ENCODE data around the gene SAPCD2. TPM values are rescaled to one million over a fixed set of nuclear protein-coding genes. Genes with fewer than 3 reads are reported as not detected.

SAPCD2 gene
- polyA plus RNA-seq, 1 donor from 2014 or later: 0.22 TPM

DNA sequence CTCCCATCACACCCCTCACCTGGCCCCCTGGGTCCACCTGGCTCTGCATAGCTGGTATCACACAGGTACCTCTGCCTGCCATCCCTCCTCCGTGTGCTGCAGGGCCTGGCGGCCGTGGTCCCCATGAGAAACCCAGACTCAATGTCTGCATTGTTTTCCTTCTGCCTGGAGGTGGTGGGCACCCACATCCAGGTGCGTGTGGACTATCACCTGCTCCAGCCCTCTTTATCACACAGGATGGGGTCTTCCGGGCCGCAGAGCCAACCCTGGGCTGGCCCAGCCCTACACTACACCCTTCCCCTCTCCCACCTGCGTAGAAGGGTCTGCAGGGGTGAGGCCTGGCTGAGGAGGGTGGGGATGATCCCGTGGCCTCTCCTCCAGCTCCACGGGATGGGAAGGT, 31.4 kb downstream of the SAPCD2 start:
- H3K79me2 ChIP-seq (replicated peaks; ENCODE audit: insufficient read depth, low read length): peaks cover 5% of the 10 kb centered on the region
- no peaks in the 10 kb centered on the region for H4K20me1 ChIP-seq (ENCODE audit: insufficient read depth)
- no peak overlapping the region for H3K4me3 ChIP-seq (ENCODE audit: low read length)
- H3K36me3 ChIP-seq (ENCODE audit: insufficient read depth, low read length): no peaks in the 10 kb centered on the region
- H3K9ac ChIP-seq (ENCODE audit: low read length): no peak overlapping the region
- no peak overlapping the region for H3K4me2 ChIP-seq (ENCODE audit: low read length)
- no peak overlapping the region for H2AFZ ChIP-seq (ENCODE audit: low read depth, low read length)
- no peaks in the 10 kb centered on the region for H3K9me3 ChIP-seq (ENCODE audit: low read length)
- no peaks in the 10 kb centered on the region for H3K27me3 ChIP-seq (ENCODE audit: insufficient read depth, low read depth, low read length)
- H3F3A ChIP-seq (ENCODE audit: insufficient read depth, low read length, poor library complexity, severe bottlenecking): no peaks in the 10 kb centered on the region
- no peak overlapping the region for H3K27ac ChIP-seq (ENCODE audit: low read length)
- H3K9me2 ChIP-seq (ENCODE audit: insufficient read depth, low read length): no peaks in the 10 kb centered on the region
- TF ChIP-seq RAD21 (conservative IDR thresholded peaks at IDR 0.05): no peak
- TF ChIP-seq MXI1 (conservative IDR thresholded peaks at IDR 0.05; ENCODE audit: poor library complexity, severe bottlenecking): no peak
- no peak for TF ChIP-seq EZH2 (IDR thresholded peaks at IDR 0.05; ENCODE audit: borderline replicate concordance, insufficient read depth, low read length, poor library complexity, severe bottlenecking)
- TF ChIP-seq, protein P1, sequence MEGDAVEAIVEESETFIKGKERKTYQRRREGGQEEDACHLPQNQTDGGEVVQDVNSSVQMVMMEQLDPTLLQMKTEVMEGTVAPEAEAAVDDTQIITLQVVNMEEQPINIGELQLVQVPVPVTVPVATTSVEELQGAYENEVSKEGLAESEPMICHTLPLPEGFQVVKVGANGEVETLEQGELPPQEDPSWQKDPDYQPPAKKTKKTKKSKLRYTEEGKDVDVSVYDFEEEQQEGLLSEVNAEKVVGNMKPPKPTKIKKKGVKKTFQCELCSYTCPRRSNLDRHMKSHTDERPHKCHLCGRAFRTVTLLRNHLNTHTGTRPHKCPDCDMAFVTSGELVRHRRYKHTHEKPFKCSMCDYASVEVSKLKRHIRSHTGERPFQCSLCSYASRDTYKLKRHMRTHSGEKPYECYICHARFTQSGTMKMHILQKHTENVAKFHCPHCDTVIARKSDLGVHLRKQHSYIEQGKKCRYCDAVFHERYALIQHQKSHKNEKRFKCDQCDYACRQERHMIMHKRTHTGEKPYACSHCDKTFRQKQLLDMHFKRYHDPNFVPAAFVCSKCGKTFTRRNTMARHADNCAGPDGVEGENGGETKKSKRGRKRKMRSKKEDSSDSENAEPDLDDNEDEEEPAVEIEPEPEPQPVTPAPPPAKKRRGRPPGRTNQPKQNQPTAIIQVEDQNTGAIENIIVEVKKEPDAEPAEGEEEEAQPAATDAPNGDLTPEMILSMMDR (IDR thresholded peaks at IDR 0.05; ENCODE audit: poor library complexity, severe bottlenecking): no peak
- TF ChIP-seq SMC3 (conservative IDR thresholded peaks at IDR 0.05; ENCODE audit: poor library complexity): no peak
- no peak for TF ChIP-seq POLR2AphosphoS5 (IDR thresholded peaks at IDR 0.05)
- no peak for TF ChIP-seq EP300 (conservative IDR thresholded peaks at IDR 0.05; ENCODE audit: poor library complexity, severe bottlenecking)
- no peak for TF ChIP-seq TAF1 (IDR thresholded peaks at IDR 0.05; ENCODE audit: low read depth)
- TF ChIP-seq, protein P2, sequence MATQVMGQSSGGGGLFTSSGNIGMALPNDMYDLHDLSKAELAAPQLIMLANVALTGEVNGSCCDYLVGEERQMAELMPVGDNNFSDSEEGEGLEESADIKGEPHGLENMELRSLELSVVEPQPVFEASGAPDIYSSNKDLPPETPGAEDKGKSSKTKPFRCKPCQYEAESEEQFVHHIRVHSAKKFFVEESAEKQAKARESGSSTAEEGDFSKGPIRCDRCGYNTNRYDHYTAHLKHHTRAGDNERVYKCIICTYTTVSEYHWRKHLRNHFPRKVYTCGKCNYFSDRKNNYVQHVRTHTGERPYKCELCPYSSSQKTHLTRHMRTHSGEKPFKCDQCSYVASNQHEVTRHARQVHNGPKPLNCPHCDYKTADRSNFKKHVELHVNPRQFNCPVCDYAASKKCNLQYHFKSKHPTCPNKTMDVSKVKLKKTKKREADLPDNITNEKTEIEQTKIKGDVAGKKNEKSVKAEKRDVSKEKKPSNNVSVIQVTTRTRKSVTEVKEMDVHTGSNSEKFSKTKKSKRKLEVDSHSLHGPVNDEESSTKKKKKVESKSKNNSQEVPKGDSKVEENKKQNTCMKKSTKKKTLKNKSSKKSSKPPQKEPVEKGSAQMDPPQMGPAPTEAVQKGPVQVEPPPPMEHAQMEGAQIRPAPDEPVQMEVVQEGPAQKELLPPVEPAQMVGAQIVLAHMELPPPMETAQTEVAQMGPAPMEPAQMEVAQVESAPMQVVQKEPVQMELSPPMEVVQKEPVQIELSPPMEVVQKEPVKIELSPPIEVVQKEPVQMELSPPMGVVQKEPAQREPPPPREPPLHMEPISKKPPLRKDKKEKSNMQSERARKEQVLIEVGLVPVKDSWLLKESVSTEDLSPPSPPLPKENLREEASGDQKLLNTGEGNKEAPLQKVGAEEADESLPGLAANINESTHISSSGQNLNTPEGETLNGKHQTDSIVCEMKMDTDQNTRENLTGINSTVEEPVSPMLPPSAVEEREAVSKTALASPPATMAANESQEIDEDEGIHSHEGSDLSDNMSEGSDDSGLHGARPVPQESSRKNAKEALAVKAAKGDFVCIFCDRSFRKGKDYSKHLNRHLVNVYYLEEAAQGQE (IDR thresholded peaks at IDR 0.05; ENCODE audit: borderline replicate concordance): no peak

DNA sequence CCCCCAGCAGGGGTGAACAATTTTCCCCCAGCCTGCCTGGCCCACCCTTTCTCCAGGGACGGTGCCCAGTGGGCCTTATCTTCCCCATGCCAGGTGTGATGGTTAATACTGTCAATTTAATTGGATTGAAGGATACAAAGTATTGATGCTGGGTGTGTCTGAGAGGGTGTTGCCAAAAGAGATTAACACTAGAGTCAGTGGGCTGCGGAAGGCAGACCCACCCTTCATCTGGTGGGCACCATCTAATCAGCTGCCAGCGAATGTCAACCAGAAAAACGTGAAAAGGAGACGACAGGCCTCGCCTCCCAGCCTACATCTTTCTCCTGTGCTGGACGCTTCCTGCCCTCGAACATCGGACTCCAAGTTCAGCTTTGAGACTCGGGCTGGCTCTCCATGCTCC, 32.9 kb downstream of the SAPCD2 start:
- no peaks in the 10 kb centered on the region for H3K36me3 ChIP-seq (ENCODE audit: insufficient read depth, low read length)

More for the DNA sequence above, 32.9 kb downstream of the SAPCD2 start:
- Histone ChIP-seq H3K79me2 (replicated peaks; ENCODE audit: insufficient read depth, low read length) (no peaks in the 10 kb centered on the region), H3K9me3 (ENCODE audit: low read length) (no peaks in the 10 kb centered on the region), H3K9ac (ENCODE audit: low read length) (no peak overlapping the region), H3K9me2 (ENCODE audit: insufficient read depth, low read length) (no peaks in the 10 kb centered on the region), H3K27me3 (ENCODE audit: insufficient read depth, low read depth, low read length) (no peaks in the 10 kb centered on the region), H2AFZ (ENCODE audit: low read depth, low read length) (no peak overlapping the region), H3K4me3 (ENCODE audit: low read length) (no peak overlapping the region), H3K27ac (ENCODE audit: low read length) (no peak overlapping the region), H3F3A (ENCODE audit: insufficient read depth, low read length, poor library complexity, severe bottlenecking) (no peaks in the 10 kb centered on the region), H4K20me1 (ENCODE audit: insufficient read depth) (no peaks in the 10 kb centered on the region), H3K4me2 (ENCODE audit: low read length) (no peak overlapping the region)
- TF ChIP-seq RAD21 (conservative IDR thresholded peaks at IDR 0.05): no peak
- TF ChIP-seq, protein P2 (IDR thresholded peaks at IDR 0.05; ENCODE audit: borderline replicate concordance): no peak
- TF ChIP-seq, protein P1 (IDR thresholded peaks at IDR 0.05; ENCODE audit: poor library complexity, severe bottlenecking): no peak
- TF ChIP-seq POLR2AphosphoS5 (IDR thresholded peaks at IDR 0.05): no peak
- TF ChIP-seq EZH2 (IDR thresholded peaks at IDR 0.05; ENCODE audit: borderline replicate concordance, insufficient read depth, low read length, poor library complexity, severe bottlenecking): no peak
- TF ChIP-seq EP300 (conservative IDR thresholded peaks at IDR 0.05; ENCODE audit: poor library complexity, severe bottlenecking): no peak
- no peak for TF ChIP-seq TAF1 (IDR thresholded peaks at IDR 0.05; ENCODE audit: low read depth)
- no peak for TF ChIP-seq SMC3 (conservative IDR thresholded peaks at IDR 0.05; ENCODE audit: poor library complexity)
- no peak for TF ChIP-seq MXI1 (conservative IDR thresholded peaks at IDR 0.05; ENCODE audit: poor library complexity, severe bottlenecking)
